AG10803 (cell line): ENCODE data around the gene PCDHGA8.

ENCODE experiments used
- DNase-seq: peaks from one replicate; pipeline ENCODE4 v3.0.0; 2010; ENCODE audit warnings: low read depth
- H3K4me3 ChIP-seq: 2 replicates; pipeline ENCODE4 v1.5.1; 2011; ENCODE audit warnings: mild to moderate bottlenecking, low read length, control low read depth
- CTCF ChIP-seq: conservative IDR thresholded peaks from 2 replicates; pipeline ENCODE4 v1.5.1; 2011; ENCODE audit warnings: mild to moderate bottlenecking, low read length, control low read depth, inconsistent platforms

PCDHGA8 gene

GRCh38 chr5:141351591-141351990 is 40.8 kb upstream of the PCDHGA8 start:
- no peak overlapping the region for H3K4me3 ChIP-seq
- TF ChIP-seq CTCF, result no peak
- DNase-seq, result no peak

GRCh38 chr5:141354900-141355469 is 37.4 kb upstream of the PCDHGA8 start, which contains the start of gene PCDHGA4:
PCDHGA4 (plus strand) TSS chr5:141355021; CDS start chr5:141355108, 87 bp downstream.
- H3K4me3 ChIP-seq, result peak within 1 kb of the TSS; percentile 58
- peak; percentile 64 for TF ChIP-seq CTCF
- DNase-seq, result peak; percentile 36

GRCh38 chr5:141355641-141356040 is 36.8 kb upstream of the PCDHGA8 start:
- no peak for TF ChIP-seq CTCF
- no peak for DNase-seq
- peak overlapping the region; percentile 58 for H3K4me3 ChIP-seq

GRCh38 chr5:141356133-141356532 is 36.3 kb upstream of the PCDHGA8 start:
- no peak for TF ChIP-seq CTCF
- no peak for DNase-seq
- no peak overlapping the region for H3K4me3 ChIP-seq

GRCh38 chr5:141356950-141357349 is 35.5 kb upstream of the PCDHGA8 start:
- no peak for TF ChIP-seq CTCF
- DNase-seq, result no peak
- H3K4me3 ChIP-seq, result no peak overlapping the region

- peak; percentile 59 for TF ChIP-seq CTCF
- peak within 1 kb of the TSS; percentile 52 for H3K4me3 ChIP-seq
- peak; percentile 55 for DNase-seq
Measured at GRCh38 chr5:141359790-141360426, 32.5 kb upstream of the PCDHGA8 start, which contains the start of gene PCDHGB2. PCDHGB2 (plus strand) TSS chr5:141359994; CDS start chr5:141360136, 142 bp downstream.

- TF ChIP-seq CTCF, result no peak
- H3K4me3 ChIP-seq, result no peak overlapping the region
- DNase-seq, result no peak
Measured at GRCh38 chr5:141360685-141361084, 31.7 kb upstream of the PCDHGA8 start.
